Measurements from ENCODE around the gene TMEM132D.

The TMEM132D gene

DNA sequence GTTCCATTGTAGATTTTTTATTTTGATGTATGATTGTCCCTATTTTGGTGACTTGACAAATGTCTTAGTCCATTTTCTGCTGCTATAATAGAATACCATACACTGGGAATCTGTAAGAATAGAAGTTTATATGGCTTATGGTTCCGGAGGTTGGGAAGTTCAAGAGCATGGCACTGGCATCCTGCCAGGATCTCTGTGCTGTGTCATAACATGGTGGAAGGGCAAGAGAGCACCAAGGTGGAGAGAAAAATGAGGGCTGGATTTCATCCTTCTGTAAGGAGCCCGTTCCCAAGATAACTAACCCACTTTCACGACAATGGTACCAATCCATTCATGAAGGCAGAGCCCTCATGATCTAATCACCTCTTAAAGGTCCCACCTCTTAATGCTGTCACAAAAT, 176.7 kb downstream of the TMEM132D start:
- DNase-seq (ENCODE audit: low spot score) = no peak

DNA sequence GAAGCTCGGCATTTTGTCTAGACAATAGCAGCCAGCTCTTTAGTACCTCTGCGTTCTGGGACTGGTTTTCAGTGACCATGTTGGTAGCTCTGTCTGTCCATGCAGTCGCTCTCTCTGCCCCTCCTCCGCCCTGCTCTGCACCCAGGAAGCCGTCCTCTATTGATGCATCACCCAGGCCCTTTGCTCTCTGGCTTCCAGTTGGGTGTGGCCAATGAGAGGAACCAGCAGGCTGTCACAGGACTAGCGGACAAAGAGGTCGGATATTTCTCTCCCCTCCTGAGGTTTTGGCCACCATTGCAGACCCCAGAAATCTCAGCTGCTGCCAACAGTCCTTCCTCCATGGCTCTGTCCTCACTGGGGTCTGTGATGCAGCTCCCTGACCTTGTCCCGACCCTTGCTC, 180.6 kb downstream of the TMEM132D start:
- no peak for DNase-seq (ENCODE audit: low spot score)

DNA sequence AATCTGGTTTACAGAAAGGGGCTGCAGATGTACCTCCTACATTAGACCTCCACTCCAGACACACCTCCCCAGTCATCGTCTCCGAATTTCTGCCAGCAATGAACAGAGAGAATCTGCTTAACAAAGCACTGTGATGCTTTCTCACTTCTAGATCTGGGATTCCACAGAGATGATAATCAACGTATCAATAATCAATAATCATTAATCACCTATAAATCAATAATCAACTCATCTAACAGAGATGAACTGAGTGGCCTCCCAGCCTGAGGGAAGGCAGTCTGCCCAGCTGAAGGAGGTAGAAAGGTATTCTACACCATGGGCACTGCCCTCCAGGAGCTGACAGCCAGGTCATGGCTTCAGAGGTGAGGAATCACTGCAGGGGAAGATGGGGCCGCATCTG, 183.2 kb downstream of the TMEM132D start:
- no peak for DNase-seq (ENCODE audit: low spot score)

DNA sequence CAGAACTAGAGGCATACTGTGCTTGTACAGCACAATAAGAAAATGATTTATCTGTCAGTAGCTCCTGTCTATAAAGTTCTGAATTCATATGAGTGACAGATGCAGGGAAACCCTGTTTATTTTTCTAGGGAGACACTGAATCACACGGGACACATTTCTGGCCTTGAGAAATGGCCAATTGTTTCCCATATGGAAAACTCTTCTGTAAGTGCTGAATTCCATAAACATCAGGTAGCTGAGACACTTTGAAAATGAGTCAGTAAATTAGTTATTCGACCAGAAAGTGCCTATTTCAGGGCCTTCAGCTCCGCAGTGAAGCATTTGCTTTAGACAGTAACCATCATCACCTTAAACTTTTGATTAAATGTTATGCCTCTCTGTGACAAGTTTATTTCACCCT, 184.4 kb downstream of the TMEM132D start:
- no peak for DNase-seq (ENCODE audit: low spot score)

DNA sequence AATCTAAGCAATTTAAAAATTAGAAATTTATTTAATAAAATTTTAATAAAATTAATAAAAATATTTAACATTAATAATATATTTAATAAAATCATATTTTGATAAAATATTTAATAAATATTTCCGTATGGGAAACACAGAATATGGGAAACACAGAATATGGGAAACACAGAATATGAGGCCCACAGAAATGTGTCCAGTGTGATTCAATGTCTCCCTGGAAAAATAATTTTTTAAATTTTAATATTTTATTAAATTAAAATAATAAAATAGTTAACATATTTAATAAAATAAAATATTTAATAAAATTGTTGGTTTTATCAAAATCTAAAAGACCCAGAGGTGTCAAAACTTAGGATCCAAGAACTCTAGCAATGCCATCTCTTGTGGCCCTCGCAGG, 186.4 kb downstream of the TMEM132D start:
- no peak for DNase-seq (ENCODE audit: low spot score)

DNA sequence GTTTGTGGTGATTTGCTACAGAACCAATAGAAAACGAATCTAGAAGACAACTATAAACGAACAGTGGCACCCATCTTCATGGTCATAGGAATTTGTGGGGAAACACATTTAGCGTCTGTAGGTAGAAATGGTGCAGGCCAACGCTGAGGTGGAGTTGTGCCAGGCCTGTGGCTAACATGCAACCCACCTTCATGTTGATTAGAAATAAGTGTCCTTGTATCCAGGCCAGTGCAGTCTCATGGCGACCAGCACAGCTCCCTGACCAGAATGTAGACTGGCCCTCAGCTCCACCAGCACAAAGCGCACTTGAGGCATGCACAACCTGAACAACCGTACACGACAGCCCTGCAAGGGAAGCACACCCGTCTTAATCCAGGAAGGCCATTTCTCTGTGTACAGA, 187.0 kb downstream of the TMEM132D start:
- no peak for DNase-seq (ENCODE audit: low spot score)

DNA sequence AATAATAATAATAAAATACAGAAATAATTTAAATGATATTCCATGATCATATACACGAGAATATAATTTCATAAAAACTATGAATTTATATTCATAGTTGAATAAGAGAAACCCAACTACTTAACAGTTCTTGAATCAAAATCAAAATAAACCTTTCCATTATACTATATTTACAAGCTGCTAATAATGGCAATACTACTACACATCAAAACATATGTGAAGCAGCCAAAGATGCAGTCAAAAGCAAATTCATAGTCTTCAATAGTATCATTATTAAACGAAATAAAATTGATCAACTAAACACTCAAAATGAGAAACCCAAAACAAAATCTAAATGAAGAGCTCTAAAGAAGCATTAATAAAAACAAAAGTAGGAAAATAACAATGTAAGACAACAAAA, 197.1 kb downstream of the TMEM132D start:
- DNase-seq (ENCODE audit: low spot score) = no peak

DNA sequence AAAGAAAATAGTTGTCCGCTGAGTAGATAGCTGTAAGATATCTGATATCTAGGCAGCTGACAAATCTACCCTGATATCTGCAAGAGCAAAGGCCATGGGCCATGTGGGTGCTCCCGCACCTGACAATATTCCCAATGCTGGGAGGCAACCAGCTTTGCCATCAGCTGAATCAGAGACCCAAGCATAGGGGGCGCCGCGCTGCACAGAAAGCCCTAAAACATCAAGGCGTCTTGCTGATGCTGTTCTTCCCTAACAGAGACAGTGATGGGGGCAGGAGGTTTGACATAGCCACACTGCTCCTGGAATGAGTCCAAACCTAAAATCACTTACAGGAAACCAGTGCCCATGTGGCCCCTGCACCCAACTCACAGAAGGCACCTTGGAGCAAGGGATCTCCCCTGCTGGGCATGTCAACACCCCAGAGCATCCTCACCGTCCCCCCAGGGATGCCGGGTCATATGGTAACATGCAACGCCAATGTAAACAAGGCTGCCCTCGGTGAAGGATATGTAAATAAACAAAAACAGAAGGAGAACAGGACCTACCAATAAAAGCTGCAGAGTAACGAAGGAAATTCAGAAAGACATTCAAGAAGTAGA, 199.5 kb downstream of the TMEM132D start:
- no peak for DNase-seq (ENCODE audit: low spot score)

DNA sequence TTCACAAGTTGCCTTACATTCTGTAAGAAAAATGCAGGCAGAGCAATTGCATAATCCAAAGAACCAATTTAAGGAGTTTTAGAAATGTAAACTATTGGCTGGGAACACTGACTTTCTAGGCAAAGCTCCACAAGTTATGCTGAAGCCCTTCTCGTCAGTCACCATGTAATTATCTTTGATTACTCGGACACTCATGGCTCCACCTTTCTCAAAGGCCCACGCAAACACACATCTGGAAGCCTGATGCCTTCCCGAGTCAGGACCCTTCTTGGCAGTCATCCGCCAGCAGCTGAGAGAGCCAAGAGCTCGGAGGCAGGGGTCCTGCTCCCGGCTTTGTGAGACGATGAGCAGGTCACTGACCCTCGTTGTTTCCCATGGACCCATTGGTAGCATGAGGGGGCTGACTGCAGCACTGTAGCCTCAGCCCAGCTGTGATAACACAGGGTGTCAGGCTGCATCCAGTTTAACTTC, 202.2 kb downstream of the TMEM132D start:
- DNase-seq (ENCODE audit: low spot score) = no peak

DNA sequence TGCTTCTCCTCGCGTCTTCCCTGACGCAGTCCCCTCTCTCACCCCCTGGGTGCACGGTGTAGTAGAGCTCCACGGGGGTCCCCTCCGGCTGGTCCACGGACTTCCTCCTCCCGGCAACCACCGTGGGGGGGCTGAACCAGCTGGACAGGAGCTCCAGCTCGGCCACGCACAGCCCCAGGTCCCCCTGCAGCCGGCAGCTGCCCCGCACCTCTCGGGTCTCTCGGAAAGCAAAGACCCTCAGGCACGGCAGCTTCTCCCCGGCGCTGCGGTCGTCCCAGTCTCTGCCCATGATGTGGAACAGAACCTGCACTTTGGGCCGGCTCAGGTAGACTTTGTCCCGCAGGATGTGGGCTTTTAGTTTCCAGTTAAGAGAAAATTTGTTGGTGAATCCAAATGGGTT, 203.8 kb downstream of the TMEM132D start:
- no peak for DNase-seq (ENCODE audit: low spot score)

DNA sequence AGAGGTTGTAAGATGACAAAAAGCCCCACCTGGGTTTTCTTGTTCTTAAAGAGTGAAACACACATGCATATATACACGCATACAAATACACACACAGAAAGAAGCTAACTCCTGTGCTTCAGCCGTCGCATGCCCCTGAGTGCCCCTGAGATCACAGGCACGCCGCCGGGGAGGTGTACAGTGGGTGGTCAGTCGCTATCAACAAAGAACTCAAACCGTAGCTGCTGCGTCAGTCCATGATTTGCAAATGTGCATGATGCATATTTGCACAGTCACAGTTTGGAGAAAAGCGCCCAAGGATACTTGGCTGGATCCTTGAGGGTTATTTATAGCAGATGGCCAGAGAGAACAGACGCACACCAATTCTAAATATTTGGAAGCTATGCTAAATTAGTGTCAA, 206.9 kb downstream of the TMEM132D start:
- DNase-seq (ENCODE audit: low spot score) = no peak

DNA sequence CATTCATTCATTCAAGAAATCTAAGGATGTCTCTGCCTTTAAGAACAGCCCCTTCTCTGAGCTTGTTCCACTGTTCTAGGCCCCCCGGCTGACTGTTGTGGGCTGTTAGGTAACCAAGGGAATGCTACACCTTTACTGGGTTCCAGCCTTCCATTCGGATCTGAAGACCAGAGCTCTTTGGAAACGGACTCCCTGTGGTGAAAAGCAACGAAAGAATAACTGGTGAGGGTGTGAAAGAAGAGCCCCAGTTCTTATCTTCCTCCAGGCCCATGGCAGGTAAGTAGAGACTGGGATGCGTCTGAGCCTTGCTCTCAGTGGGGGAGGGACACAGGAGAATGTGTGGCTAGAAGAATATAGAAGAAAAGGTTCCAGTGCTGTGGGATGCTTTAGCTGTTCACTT, 207.4 kb downstream of the TMEM132D start:
- DNase-seq (ENCODE audit: low spot score) = no peak

DNA sequence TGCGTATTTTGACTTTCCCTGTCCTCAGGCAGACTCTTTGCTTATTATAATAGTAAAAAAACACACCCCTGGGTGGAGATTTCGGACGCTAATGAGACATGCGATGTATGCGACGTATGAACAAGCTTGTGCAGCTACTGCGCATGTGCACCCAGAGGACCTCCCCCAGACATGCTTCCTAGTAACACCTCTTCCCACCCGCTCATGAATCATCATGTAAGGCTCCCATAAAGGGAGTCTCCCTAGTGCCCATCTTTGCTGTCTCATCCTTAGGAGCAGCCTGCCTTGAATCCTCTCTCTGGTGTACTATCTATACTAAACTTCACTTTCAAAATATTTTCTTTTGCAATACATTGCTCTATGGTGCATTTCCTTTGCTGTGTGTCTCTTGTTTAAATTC, 210.1 kb downstream of the TMEM132D start:
- no peak for DNase-seq (ENCODE audit: low spot score)

DNA sequence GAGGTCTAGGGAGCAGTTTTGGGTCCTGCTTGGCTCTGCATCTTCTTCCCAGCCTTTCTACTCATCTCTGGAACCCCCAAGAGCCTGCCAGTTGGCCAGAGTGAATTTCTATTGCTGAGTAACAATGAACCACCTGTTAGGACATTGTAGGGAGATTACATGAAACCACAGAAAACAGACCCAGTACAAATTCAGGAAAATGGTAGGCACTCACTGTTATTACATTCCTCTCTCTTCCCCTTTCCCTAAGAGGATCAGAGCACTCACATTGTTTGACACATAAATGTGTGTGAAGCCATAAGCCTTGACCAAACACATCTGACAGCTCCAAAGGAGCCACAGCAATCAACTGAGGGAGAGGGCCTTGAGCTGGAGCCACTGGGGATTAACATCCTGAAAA, 216.1 kb downstream of the TMEM132D start:
- DNase-seq (ENCODE audit: low spot score) = no peak

DNA sequence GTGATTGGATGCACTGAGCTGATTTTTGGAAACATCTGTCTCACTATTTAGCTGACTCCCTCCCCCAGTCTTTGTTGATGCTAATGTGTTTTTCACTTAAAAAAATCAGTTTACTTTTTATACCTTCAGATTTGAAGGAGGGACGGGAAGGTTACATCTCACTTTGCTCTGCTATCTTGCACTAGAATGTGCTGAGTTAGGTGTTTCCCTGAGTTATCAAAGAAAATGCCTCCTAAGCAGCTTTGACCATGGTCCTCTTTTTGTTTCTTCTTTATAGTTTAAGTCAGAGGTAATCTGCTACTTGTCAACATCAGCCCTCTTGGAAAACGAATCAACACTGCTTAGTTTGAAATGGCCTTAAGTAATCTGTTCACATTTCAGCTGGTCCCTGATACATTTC, 222.0 kb downstream of the TMEM132D start:
- no peak for DNase-seq (ENCODE audit: low spot score)

DNA sequence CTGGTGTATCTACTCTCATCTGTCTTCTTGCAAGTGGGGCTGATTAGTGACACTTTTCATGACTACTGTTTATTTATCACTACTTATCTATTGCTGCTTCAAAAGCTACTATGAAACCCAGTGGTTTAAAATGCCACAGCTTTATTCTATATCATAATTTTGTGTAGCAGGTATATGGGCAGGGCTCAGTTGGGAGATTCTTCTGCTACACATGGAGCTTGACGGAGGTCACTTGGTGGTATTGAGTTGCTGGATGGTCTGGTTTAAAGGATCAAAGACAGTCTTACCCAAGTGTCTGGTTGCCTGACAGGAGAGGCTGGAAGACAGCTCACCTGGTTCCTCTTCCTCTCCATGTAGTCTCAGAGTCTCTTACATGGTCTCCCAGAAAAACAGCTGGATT, 222.7 kb downstream of the TMEM132D start:
- DNase-seq (ENCODE audit: low spot score) = no peak

DNA sequence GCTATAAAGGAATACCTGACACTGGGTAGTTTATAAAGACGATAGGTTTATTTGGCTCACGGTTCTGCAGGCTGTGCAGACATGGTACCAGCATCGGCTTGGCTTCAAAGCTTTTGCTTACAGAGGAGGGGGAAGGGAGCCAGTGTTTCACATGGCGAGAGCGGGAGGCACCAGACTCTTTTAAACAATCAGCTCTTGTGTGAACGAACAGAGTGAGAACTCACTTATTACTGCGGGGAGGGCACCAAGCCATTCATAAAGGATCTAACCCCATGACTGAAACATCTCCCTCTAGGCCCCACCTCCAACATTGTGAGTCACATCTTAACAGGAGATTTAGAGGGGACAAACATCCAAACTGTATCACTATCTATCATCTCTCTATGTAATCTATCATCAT, 227.4 kb downstream of the TMEM132D start:
- no peak for DNase-seq (ENCODE audit: low spot score)

DNA sequence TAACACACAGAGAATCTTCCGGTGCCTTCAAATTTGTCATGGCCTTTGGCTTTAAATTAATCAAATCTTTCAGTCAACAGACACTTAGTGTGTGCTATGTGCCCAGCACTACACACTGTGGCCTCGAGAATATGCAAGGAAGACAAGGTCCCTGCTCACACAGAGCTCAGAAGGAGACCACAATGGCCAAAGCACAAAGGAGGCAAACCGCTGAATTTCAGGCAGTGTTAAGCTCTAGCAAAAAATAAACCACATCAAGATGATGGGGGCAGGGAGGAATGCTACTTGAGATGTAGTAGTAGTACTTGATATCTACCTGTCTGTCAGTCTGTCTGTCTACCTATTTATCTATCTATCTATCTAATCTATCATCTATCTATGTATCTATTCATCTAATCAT, 227.9 kb downstream of the TMEM132D start:
- DNase-seq (ENCODE audit: low spot score) = no peak

DNA sequence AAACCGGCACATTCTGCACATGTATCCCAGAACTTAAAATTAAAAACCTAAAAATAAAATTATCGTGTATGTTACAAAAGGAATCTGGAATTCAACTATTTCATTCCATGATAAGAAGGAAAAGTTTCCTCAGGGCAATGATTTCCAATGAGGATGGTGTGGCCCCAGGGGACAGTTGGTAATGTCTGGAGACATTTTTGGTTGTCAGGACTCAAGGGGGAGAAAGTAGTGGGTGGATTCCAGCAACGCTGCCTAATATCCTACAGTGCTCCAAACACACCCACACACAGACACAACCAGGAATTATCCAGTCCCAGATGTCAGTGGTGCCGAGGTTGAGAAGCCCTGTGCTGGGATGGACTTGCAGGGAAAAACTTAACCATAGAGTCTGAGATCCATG, 228.3 kb downstream of the TMEM132D start:
- no peak for DNase-seq (ENCODE audit: low spot score)

DNA sequence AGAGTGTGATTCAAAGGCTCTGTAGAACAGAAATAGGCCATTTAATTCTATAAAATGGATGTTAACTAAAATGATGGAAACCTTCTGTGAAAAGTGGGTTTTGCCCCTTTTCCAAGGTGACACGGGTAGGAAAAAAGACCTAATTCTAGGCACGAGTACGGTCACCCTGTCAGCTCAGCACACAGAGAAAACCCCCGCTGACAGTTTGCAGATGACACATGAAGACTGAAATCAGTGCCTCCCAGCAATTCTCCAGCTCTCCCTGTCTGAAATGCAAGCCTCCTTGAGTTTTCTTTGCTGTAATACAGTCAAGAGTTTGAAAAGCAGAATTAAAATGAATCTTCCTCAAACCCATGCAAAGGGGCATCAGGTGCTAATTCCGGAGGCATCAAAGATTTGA, 230.0 kb downstream of the TMEM132D start:
- no peak for DNase-seq (ENCODE audit: low spot score)

DNA sequence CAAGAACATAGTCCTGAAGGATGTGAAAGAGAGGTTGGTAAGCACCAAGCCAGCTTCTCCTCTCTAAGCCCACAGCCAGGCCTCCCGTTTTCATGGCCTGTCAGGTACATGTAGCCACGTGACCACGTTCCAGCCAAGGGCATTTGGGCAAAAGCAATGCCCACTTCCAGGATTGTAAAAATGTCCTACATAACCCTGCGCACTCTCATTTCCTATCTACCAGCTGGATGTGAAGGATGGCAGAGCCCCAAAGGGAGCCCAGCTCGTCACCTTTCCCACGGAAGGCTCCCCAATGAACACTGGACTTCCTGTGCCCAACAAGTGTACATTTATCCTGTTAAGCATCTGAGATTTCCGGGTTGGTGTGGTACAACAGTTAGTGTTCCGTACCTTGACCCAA, 231.7 kb downstream of the TMEM132D start:
- no peak for DNase-seq (ENCODE audit: low spot score)

DNA sequence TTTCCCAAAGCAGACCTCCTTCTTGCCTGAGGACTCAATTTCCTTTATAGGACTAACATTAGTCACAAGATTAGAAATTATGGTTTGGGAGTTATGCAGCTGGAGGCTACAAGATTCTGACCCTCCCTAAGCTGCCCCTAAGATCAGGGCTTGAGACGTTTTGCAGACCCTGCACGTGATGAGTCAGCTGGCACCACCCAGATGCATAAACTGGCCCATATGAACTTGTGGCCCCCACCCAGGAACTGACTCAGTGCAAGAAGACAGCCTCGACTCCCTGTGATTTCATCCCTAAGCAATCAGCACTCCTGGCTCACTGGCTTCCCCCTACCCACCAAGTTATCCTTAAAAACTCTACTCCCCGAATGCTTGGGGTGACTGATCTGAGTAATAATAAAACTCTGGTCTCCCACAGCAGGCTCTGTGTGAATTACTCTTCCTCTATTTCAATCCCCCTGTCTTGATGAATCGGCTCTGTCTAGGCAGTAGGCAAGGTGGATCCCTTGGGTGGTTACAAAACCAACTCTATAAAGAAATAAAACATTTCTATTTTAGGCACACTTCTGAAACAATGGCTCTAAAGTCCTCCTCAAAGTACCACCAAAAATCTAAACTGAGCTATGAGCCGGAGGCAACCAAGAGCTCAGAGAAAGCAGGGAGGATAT, 233.4 kb downstream of the TMEM132D start:
- no peak for DNase-seq (ENCODE audit: low spot score)

DNA sequence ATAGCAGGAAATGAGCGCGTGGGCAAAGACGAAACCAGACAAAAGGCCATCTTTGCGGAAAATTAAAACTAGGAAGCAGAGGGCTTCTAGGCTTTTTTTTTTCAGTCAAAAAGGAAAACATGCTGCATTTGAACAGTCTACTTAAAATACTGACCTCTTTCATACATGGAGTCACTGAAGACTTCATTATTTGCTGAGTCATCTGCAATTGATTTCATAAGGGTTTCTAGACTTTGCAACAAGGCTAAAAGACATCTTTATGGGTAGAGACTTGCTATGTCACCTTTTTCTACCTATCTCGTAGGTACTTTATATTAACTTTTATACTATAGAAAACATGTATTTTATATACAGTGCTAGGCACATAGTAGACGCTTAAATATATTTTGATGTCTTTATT, 238.4 kb downstream of the TMEM132D start:
- no peak for DNase-seq (ENCODE audit: low spot score)

DNA sequence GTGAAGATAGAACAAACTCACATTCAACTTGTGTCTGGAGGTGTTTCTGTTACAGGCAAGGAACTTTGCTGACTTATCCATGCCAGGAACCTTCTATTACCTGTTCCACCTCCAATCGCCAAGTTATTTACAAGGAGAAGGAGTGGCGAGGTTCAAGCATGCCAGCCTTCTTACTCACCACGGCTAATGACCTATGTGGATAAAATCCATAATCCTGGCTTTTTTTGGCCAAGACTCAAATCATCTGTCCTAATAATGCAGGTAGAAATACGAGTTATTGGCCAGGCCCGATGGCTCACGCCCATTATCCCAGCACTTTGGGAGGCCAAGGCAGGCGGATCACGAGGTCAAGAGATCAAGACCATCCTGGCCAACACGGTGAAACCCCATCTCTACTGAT, 241.6 kb downstream of the TMEM132D start:
- DNase-seq (ENCODE audit: low spot score) = no peak

All from cerebellar cortex (tissue), 1 donor.